Testis (tissue), 2 donors: ENCODE results near the gene PDE6D.

Experiments
- CTCF ChIP-seq, 3 experiments: fragments of 450-650 bp in 2 of 3; fragments of 200-600 bp in 1 of 3; sonication (generic) in 1 of 3; IDR thresholded peaks; one replicate each; pipeline ENCODE4 v1.5.1; 2016 to 2019; ENCODE audit warnings: antibody characterized with exemption in 3 of 3, mild to moderate bottlenecking in 2 of 3, moderate library complexity in 1 of 3
- POLR2A ChIP-seq: fragments of 450-650 bp; IDR thresholded peaks from one replicate; pipeline ENCODE4 v1.6.1; 2017; ENCODE audit warnings: antibody characterized with exemption, mild to moderate bottlenecking, moderate library complexity

DNA sequence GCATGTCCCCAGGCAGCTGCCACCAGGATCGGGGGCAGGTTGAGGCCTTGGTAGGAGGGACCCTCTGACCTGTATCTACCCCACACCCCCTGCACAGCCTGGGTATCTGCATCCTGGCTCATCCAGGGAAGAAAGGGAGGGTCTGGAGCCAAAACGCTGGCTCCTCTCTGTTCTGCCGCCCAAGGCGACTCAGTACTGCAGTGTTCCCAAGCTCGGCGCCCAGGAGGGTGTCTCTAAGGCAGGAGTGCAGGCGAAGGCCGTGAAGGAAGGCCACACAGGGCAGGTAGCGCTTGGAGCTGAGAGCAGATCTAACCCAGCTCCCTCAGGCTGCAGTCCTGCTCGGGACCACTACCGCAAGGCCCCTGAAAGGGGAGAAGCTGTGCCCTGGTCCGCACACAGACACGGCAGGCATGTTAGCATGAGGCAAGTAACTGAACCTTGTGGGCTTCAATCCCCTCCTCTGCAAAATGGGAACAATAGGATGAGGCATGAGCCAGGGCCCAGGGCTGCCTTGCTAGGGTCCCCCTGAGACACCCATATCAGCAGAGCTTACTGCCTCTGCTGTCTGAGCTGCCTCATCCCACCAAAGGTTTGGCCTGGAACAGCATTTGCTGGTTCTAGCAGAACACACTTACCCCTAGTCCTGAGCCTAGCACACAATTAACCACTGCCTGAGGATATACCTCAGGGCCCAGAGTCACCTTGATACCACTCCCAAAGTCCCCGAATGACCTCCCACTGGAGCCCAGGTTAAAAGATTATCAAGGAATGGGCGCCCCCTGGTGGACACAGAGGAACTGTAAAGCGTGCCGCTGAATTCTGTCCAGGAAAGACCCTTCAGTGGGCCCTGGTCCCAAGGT is 66.2 kb downstream of the PDE6D start:
- peak; percentile 86 to 96 (median 95) for TF ChIP-seq CTCF (IDR thresholded peaks at IDR 0.05)
- TF ChIP-seq POLR2A, result no peak
